SK-N-SH (cell line): ENCODE results near the gene RNGTT. TPM values are rescaled to one million over a fixed set of nuclear protein-coding genes. Genes with fewer than 3 reads are reported as not detected.

Source experiments
- CTCF ChIA-PET: fragments of 300-600, 350-600 bp; formaldehyde crosslinking; extraction: SDS; loops from one replicate; lab custom pipeline; 2021; lab: Yijun Ruan, JAX
- POLR2A ChIA-PET: fragments of 350-600 bp; sonication (Branson Sonifier 250); formaldehyde crosslinking; extraction: SDS; loops from one replicate; lab custom pipeline; 2020; ENCODE audit warnings: antibody characterized with exemption, inconsistent platforms; lab: Yijun Ruan, JAX
- DNase-seq: peaks from one replicate; pipeline ENCODE4 v3.0.0; 2012
- H2AFZ ChIP-seq: fragments of 200-600 bp; sonication (generic); 2 replicates; pipeline ENCODE4 v1.8.1; 2016; ENCODE audit warnings: antibody characterized with exemption, mild to moderate bottlenecking, low read depth
- H3F3A ChIP-seq: fragments of 200-600 bp; sonication (generic); replicated peaks from 2 replicates; pipeline ENCODE3; 2016; ENCODE audit warnings: antibody characterized with exemption, mild to moderate bottlenecking; ENCODE audit not compliant: insufficient read depth
- H3K27ac ChIP-seq, 2 experiments: fragments of 200-500 bp in 1 of 2; fragments of 200-600 bp in 1 of 2; sonication (Bioruptor generic) in 1 of 2; sonication (generic), shearing (Covaris generic) in 1 of 2; 2 replicates each; pipeline versions ENCODE4 v1.5.1 to v1.6.1; 2014 to 2016; ENCODE audit warnings: low read depth in 2 of 2, inconsistent platforms in 1 of 2, low read length in 1 of 2, mild to moderate bottlenecking in 1 of 2, mixed read lengths in 1 of 2
- H3K27me3 ChIP-seq: fragments of 200-600 bp; sonication (generic), shearing (Covaris generic); 2 replicates; pipeline ENCODE4 v1.6.1; 2016; ENCODE audit warnings: mixed run types; ENCODE audit not compliant: insufficient read depth
- H3K36me3 ChIP-seq, 2 experiments: fragments of 200-500 bp in 1 of 2; fragments of 200-600 bp in 1 of 2; sonication (Bioruptor generic) in 1 of 2; sonication (generic) in 1 of 2; replicated peaks in 1 of 2; 2 replicates each; pipeline versions ENCODE3 to v1.5.1; 2014 to 2016; ENCODE audit warnings: low read length in 1 of 2, mild to moderate bottlenecking in 1 of 2; ENCODE audit not compliant: insufficient read depth in 2 of 2, control insufficient read depth in 1 of 2
- H3K4me1 ChIP-seq, 2 experiments: fragments of 200-500 bp in 1 of 2; fragments of 200-600 bp in 1 of 2; sonication (Bioruptor generic) in 1 of 2; sonication (generic), shearing (Covaris generic) in 1 of 2; 2 replicates each; pipeline versions ENCODE4 v1.5.1 to v1.6.1; 2014 to 2016; ENCODE audit warnings: low read depth in 1 of 2, low read length in 1 of 2, mixed run types in 1 of 2; ENCODE audit not compliant: insufficient read depth in 2 of 2, control insufficient read depth in 1 of 2
- H3K4me2 ChIP-seq: fragments of 200-600 bp; sonication (generic), shearing (Covaris generic); 2 replicates; pipeline ENCODE4 v1.6.1; 2017; ENCODE audit warnings: mixed run types
- H3K4me3 ChIP-seq, 2 experiments: fragments of 200-500 bp in 1 of 2; fragments of 200-600 bp in 1 of 2; sonication (Bioruptor generic) in 1 of 2; sonication (generic), shearing (Covaris generic) in 1 of 2; 2 replicates each; pipeline versions ENCODE4 v1.5.1 to v1.8.1; 2014 to 2016; ENCODE audit warnings: low read depth in 2 of 2, inconsistent platforms in 1 of 2, low read length in 1 of 2, mild to moderate bottlenecking in 1 of 2, mixed read lengths in 1 of 2, moderate library complexity in 1 of 2
- H3K79me2 ChIP-seq: fragments of 200-600 bp; sonication (generic); 2 replicates; pipeline ENCODE4 v1.8.1; 2017; ENCODE audit warnings: mild to moderate bottlenecking; ENCODE audit not compliant: insufficient read depth
- H3K9ac ChIP-seq: fragments of 200-600 bp; sonication (generic); 2 replicates; pipeline ENCODE4 v1.6.1; 2017; ENCODE audit warnings: mixed run types
- H3K9me2 ChIP-seq: fragments of 200-600 bp; sonication (generic); 2 replicates; pipeline ENCODE4 v1.6.1; 2017; ENCODE audit warnings: mixed run types
- H3K9me3 ChIP-seq: fragments of 200-600 bp; sonication (generic); 2 replicates; pipeline ENCODE4 v1.6.1; 2017; ENCODE audit warnings: mixed run types, mild to moderate bottlenecking, moderate library complexity
- H4K20me1 ChIP-seq: fragments of 200-600 bp; sonication (generic); 2 replicates; pipeline ENCODE4 v1.6.1; 2017; ENCODE audit warnings: mild to moderate bottlenecking, mixed run types; ENCODE audit not compliant: insufficient read depth
- CHD2 ChIP-seq: fragments of 150-350 bp; IDR thresholded peaks from 2 replicates; pipeline ENCODE4 v1.6.1; 2018; ENCODE audit warnings: low read length; ENCODE audit not compliant: partially characterized antibody
- EP300 ChIP-seq, 2 experiments: IDR thresholded peaks; 2 replicates each; pipeline versions ENCODE4 v1.4.0 to v1.6.1; 2012; ENCODE audit warnings: borderline replicate concordance in 1 of 2, low read depth in 1 of 2, low read length in 1 of 2
- EZH2phosphoT487 ChIP-seq: fragments of 200-600 bp; sonication (generic); IDR thresholded peaks from 2 replicates; pipeline ENCODE4 v1.6.1; 2017; ENCODE audit warnings: low read depth, mixed run types, mild to moderate bottlenecking, antibody characterized with exemption, moderate library complexity, borderline replicate concordance
- GATA2 ChIP-seq: sonication (generic); formaldehyde crosslinking; IDR thresholded peaks from 2 replicates; pipeline ENCODE4 v1.5.0; 2020; ENCODE audit warnings: mild to moderate bottlenecking, missing genetic modification reagents
- JUND ChIP-seq: IDR thresholded peaks from 2 replicates; pipeline ENCODE4 v1.4.0; 2012
- NFIC ChIP-seq: IDR thresholded peaks from 2 replicates; pipeline ENCODE4 v1.4.0; 2012; ENCODE audit warnings: borderline replicate concordance
- POLR2AphosphoS5 ChIP-seq: IDR thresholded peaks from 2 replicates; pipeline ENCODE4 v1.6.1; 2012; ENCODE audit warnings: low read depth, low read length
- RCOR1 ChIP-seq: fragments of 150-350 bp; IDR thresholded peaks from 2 replicates; pipeline ENCODE4 v1.6.1; 2017; ENCODE audit warnings: antibody characterized with exemption, low read length
- RXRA ChIP-seq: IDR thresholded peaks from 2 replicates; pipeline ENCODE4 v1.4.0; 2012; ENCODE audit warnings: low read depth, mild to moderate bottlenecking, borderline replicate concordance
- SMC3 ChIP-seq: IDR thresholded peaks from 2 replicates; pipeline ENCODE4 v1.6.1; 2012; ENCODE audit warnings: low read depth, low read length, improper control_type of control experiment
- TAF1 ChIP-seq: IDR thresholded peaks from 2 replicates; pipeline ENCODE4 v1.6.1; 2012; ENCODE audit warnings: low read depth, mild to moderate bottlenecking, low read length, moderate library complexity, borderline replicate concordance
- TEAD4 ChIP-seq: IDR thresholded peaks from 2 replicates; pipeline ENCODE4 v1.4.0; 2012; ENCODE audit warnings: mild to moderate bottlenecking, borderline replicate concordance; ENCODE audit not compliant: insufficient read depth
- USF2 ChIP-seq: fragments of 150-350 bp; IDR thresholded peaks from 2 replicates; pipeline ENCODE4 v1.6.1; 2017; ENCODE audit warnings: antibody characterized with exemption, low read length, low read depth, borderline replicate concordance
- WGBS: methylation state at CpG from one replicate; pipeline ENCODE4 v1.1.6; 2017; ENCODE audit warnings: low lambda C conversion rate; 5-methylcytosine and 5-hydroxymethylcytosine counted together
- polyA plus RNA-seq, 3 experiments: library from polyadenylated mRNA; depleted of rRNA; stranded (reverse); fragments of >200 nt; gene quantifications; 2 replicates each; pipeline ENCODE4 v1.2.3, GENCODE V29; 2012

RNGTT gene
- polyA plus RNA-seq, 1 of the 3 experiments (the other 2 are of a cell fraction): 3.3 TPM

GRCh38 chr6:88967891-88968290, 4.5 kb upstream of the RNGTT start:
- Histone ChIP-seq H3K4me2 (no peak overlapping the region), H3K9ac (no peak overlapping the region), H2AFZ (no peak overlapping the region), H3K27me3 (no peaks in the 10 kb centered on the region), H4K20me1 (no peaks in the 10 kb centered on the region), H3F3A (peaks cover 4% of the 10 kb centered on the region), H3K79me2 (peaks cover 4% of the 10 kb centered on the region), H3K36me3 (no peaks in the 10 kb centered on the region), H3K4me3 (no peak overlapping the region), H3K4me1 (peaks cover 0 to 10% of the 10 kb centered on the region in 2 experiments; a peak in 1 of 4 replicates), H3K27ac (no peak overlapping the region), H3K9me3 (peaks cover 10% of the 10 kb centered on the region; the same call in 1 of the 2 replicates), H3K9me2 (no peaks in the 10 kb centered on the region)
- ChIA-PET POLR2A (no interaction called here), CTCF (no interaction called here)
- no peak for TF ChIP-seq EZH2phosphoT487
- TF ChIP-seq EP300 (IDR thresholded peaks at IDR 0.05; ENCODE audit: borderline replicate concordance in 1 of 2, low read depth in 1 of 2, low read length in 1 of 2): no peak
- TF ChIP-seq GATA2 (CRISPR knock-in tag): no peak
- TF ChIP-seq TAF1: no peak
- TF ChIP-seq RCOR1: no peak
- TF ChIP-seq NFIC: no peak
- TF ChIP-seq POLR2AphosphoS5: no peak
- TF ChIP-seq RXRA: no peak
- TF ChIP-seq SMC3: no peak
- DNase-seq: no peak

DNA sequence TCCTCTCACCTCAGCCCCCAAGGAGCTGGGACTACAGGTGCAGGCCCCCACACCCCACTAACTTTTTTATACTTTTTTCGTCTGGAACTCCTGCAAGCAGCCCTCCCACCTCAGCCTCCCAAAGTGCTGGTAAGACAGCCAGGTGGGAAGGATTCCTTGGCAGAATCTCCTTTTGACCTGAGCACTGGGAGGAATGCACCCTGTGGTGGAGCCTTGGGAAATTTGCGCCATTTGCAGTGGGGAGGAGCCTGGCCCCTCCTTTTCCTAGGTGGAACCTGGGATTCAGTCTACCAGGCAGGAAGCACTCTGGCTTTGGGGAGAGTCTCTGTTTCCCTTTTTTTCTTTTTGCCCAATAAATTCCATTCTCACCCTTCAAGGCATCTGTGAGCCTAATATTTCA, 2.3 kb upstream of the RNGTT start:
- DNase-seq: no peak
- no peaks in the 10 kb centered on the region for H4K20me1 ChIP-seq

GRCh38 chr6:88964509-88964908, 1.1 kb upstream of the RNGTT start:
- peaks cover 0 to 9% of the 10 kb centered on the region in 2 experiments; a peak in 1 of 4 replicates for H3K4me1 ChIP-seq
- peak overlapping the region; percentile 79; the same call in 1 of the 2 replicates for H3K9ac ChIP-seq
- peaks cover 38% of the 10 kb centered on the region for H3K79me2 ChIP-seq
- WGBS: 21% methylated on average over 5 of the region's 5 CpGs
- peak overlapping the region; percentile 89 to 98 for H3K4me3 ChIP-seq
- H3K9me3 ChIP-seq: peaks cover 10% of the 10 kb centered on the region; the same call in 1 of the 2 replicates
- ChIA-PET POLR2A (no interaction called here), CTCF (interaction anchor here (2.3 kb wide), 1 partner anchor 19 kb away, joined by 13 read pairs; no protein-coding TSS in a partner anchor)
- H3F3A ChIP-seq: peaks cover 4% of the 10 kb centered on the region
- H3K4me2 ChIP-seq: peak overlapping the region; percentile 90
- peak overlapping the region; percentile 95 for H2AFZ ChIP-seq
- peak overlapping the region; percentile 80 to 94; a peak in 2 of 4 replicates for H3K27ac ChIP-seq
- H3K27me3 ChIP-seq: no peaks in the 10 kb centered on the region
- no peak for DNase-seq
- H3K9me2 ChIP-seq: no peaks in the 10 kb centered on the region
- no peaks in the 10 kb centered on the region for H3K36me3 ChIP-seq
- no peaks in the 10 kb centered on the region for H4K20me1 ChIP-seq
- TF ChIP-seq CHD2 (no peak), EP300 (IDR thresholded peaks at IDR 0.05; ENCODE audit: borderline replicate concordance in 1 of 2, low read depth in 1 of 2, low read length in 1 of 2) (no peak), USF2 (no peak), TEAD4 (no peak), JUND (no peak)

More for the DNA sequence above, 2.3 kb upstream of the RNGTT start:
- CTCF ChIA-PET: interaction anchor here (1.2 kb wide), 1 partner anchor 17 kb away, joined by 4 read pairs; no protein-coding TSS in a partner anchor
- no peaks in the 10 kb centered on the region for H3K36me3 ChIP-seq
- 83% methylated on average over 2 of the region's 2 CpGs for WGBS
- POLR2A ChIA-PET: no interaction called here
- peaks cover 0 to 9% of the 10 kb centered on the region in 2 experiments; a peak in 1 of 4 replicates for H3K4me1 ChIP-seq
- H3K9me2 ChIP-seq: no peaks in the 10 kb centered on the region
- peaks cover 4% of the 10 kb centered on the region for H3F3A ChIP-seq
- no peaks in the 10 kb centered on the region for H3K27me3 ChIP-seq
- TF ChIP-seq NFIC (no peak), CHD2 (no peak), JUND (no peak)
- H2AFZ ChIP-seq: no peak overlapping the region
- H3K4me3 ChIP-seq: no peak overlapping the region
- no peak overlapping the region for H3K4me2 ChIP-seq
- H3K9me3 ChIP-seq: peaks cover 10% of the 10 kb centered on the region; the same call in 1 of the 2 replicates
- H3K27ac ChIP-seq: no peak overlapping the region
- peaks cover 26% of the 10 kb centered on the region for H3K79me2 ChIP-seq
- no peak overlapping the region for H3K9ac ChIP-seq
